H1 (cell line): ENCODE measurements around the gene PPP2R3B. TPM values are rescaled to one million over a fixed set of nuclear protein-coding genes. Genes with fewer than 3 reads are reported as not detected.

Source experiments
- CTCF ChIA-PET: fragments of 300-600 bp; sonication (Branson Sonifier 250); formaldehyde crosslinking; loops from one replicate; lab custom pipeline; 2021; ENCODE audit not compliant: partially characterized antibody; lab: Charles Lee
- POLR2A ChIA-PET: fragments of 300-600 bp; sonication (Branson Sonifier 250); formaldehyde crosslinking; loops from one replicate; lab custom pipeline; 2021; ENCODE audit warnings: inconsistent platforms; ENCODE audit not compliant: partially characterized antibody; lab: Charles Lee
- DNase-seq, 2 experiments: peaks; one replicate each; pipeline versions ENCODE4 v3.0.0 to v3.0.0-alpha.2; 2010 to 2022; ENCODE audit warnings: low spot score in 2 of 2, low read depth in 1 of 2, mixed read lengths in 1 of 2
- FAIRE-seq: peaks from 2 replicates; lab custom pipeline; 2011; peaks lifted over from hg19 to GRCh38; lab: Jason Lieb, UNC
- H2AFZ ChIP-seq: 2 replicates; pipeline ENCODE4 v1.8.1; 2012; ENCODE audit warnings: low read length, inconsistent platforms
- H2AK5ac ChIP-seq: 2 replicates; pipeline ENCODE4 v1.6.1; 2013; ENCODE audit warnings: low read depth, low read length
- H2BK120ac ChIP-seq: replicated peaks from 2 replicates; pipeline ENCODE3; 2013; ENCODE audit warnings: low read depth, low read length, inconsistent platforms
- H2BK12ac ChIP-seq: 2 replicates; pipeline ENCODE4 v1.6.1; 2013; ENCODE audit warnings: low read depth, low read length
- H2BK15ac ChIP-seq: 2 replicates; pipeline ENCODE4 v1.6.1; 2013; ENCODE audit warnings: low read length
- H2BK20ac ChIP-seq: 2 replicates; pipeline ENCODE4 v1.6.1; 2013; ENCODE audit warnings: low read length
- H2BK5ac ChIP-seq: 2 replicates; pipeline ENCODE4 v1.6.1; 2013; ENCODE audit warnings: low read depth, low read length
- H3K14ac ChIP-seq: 2 replicates; pipeline ENCODE4 v1.6.1; 2013; ENCODE audit warnings: inconsistent platforms; ENCODE audit not compliant: insufficient read length
- H3K18ac ChIP-seq: 2 replicates; pipeline ENCODE4 v1.6.1; 2013; ENCODE audit warnings: low read length; ENCODE audit errors: extremely low read depth
- H3K23ac ChIP-seq: 2 replicates; pipeline ENCODE4 v1.6.1; 2013; ENCODE audit warnings: inconsistent platforms; ENCODE audit not compliant: insufficient read length
- H3K23me2 ChIP-seq: 2 replicates; pipeline ENCODE4 v1.6.1; 2013; ENCODE audit warnings: low read depth, low read length
- H3K27ac ChIP-seq: 2 replicates; pipeline ENCODE4 v1.6.1; 2011; ENCODE audit warnings: low read depth, low read length, inconsistent platforms
- H3K27me3 ChIP-seq, 4 experiments: replicated peaks in 1 of 4; 1 replicate in 1 of 4; 2 replicates in 3 of 4; pipeline versions ENCODE4 v1.6.1 to v1.8.1; 2011 to 2013; ENCODE audit warnings: low read length in 3 of 4, mild to moderate bottlenecking in 3 of 4, inconsistent platforms in 2 of 4, mixed read lengths in 2 of 4, moderate library complexity in 1 of 4; ENCODE audit not compliant: control insufficient read depth in 3 of 4, insufficient read depth in 3 of 4; ENCODE audit errors: extremely low read depth in 1 of 4
- H3K36me3 ChIP-seq, 4 experiments: 2 replicates each; pipeline versions ENCODE4 v1.6.1 to v1.8.1; 2011 to 2013; ENCODE audit warnings: mild to moderate bottlenecking in 4 of 4, low read length in 3 of 4, moderate library complexity in 2 of 4, control low read depth in 1 of 4, inconsistent platforms in 1 of 4; ENCODE audit not compliant: insufficient read depth in 4 of 4, control insufficient read depth in 2 of 4
- H3K4ac ChIP-seq: replicated peaks from 2 replicates; pipeline ENCODE3; 2013; ENCODE audit warnings: low read length, low read depth, mixed read lengths, inconsistent platforms; ENCODE audit not compliant: insufficient read length
- H3K4me1 ChIP-seq, 4 experiments: replicated peaks in 1 of 4; 1 replicate in 1 of 4; 2 replicates in 3 of 4; pipeline versions ENCODE4 v1.6.1 to v1.8.1; 2011 to 2013; ENCODE audit warnings: low read length in 3 of 4, inconsistent platforms in 2 of 4, mixed read lengths in 1 of 4; ENCODE audit not compliant: insufficient read depth in 4 of 4, control insufficient read depth in 3 of 4
- H3K4me2 ChIP-seq, 2 experiments: 2 replicates each; pipeline versions ENCODE4 v1.6.1 to v1.8.1; 2011 to 2013; ENCODE audit warnings: low read depth in 2 of 2, low read length in 2 of 2, control low read depth in 1 of 2, inconsistent platforms in 1 of 2, mild to moderate bottlenecking in 1 of 2; ENCODE audit not compliant: insufficient read depth in 1 of 2
- H3K4me3 ChIP-seq, 4 experiments: fragments of 200-600, 300-600 bp in 1 of 4; sonication (generic), shearing (Covaris generic), sonication (Bioruptor Twin) in 1 of 4; 2 replicates each; pipeline versions ENCODE4 v1.5.1 to v1.8.1; 2011 to 2016; ENCODE audit warnings: low read length in 4 of 4, low read depth in 3 of 4, control low read depth in 2 of 4, inconsistent platforms in 2 of 4, mild to moderate bottlenecking in 2 of 4, mixed read lengths in 1 of 4, moderate library complexity in 1 of 4; ENCODE audit not compliant: insufficient read depth in 2 of 4; ENCODE audit errors: extremely low read depth in 1 of 4
- H3K56ac ChIP-seq: replicated peaks from 2 replicates; pipeline ENCODE3; 2013; ENCODE audit warnings: low read depth, mild to moderate bottlenecking, mixed read lengths, low read length, inconsistent platforms; ENCODE audit not compliant: insufficient read length
- H3K79me1 ChIP-seq: 2 replicates; pipeline ENCODE4 v1.6.1; 2013; ENCODE audit warnings: low read depth, low read length, control low read depth
- H3K79me2 ChIP-seq, 2 experiments: 2 replicates each; pipeline versions ENCODE4 v1.6.1 to v1.8.1; 2012 to 2013; ENCODE audit warnings: low read length in 2 of 2, mild to moderate bottlenecking in 2 of 2, inconsistent platforms in 1 of 2; ENCODE audit not compliant: insufficient read depth in 2 of 2, control insufficient read depth in 1 of 2
- H3K9ac ChIP-seq, 4 experiments: replicated peaks in 1 of 4; 1 replicate in 1 of 4; 2 replicates in 3 of 4; pipeline versions ENCODE4 v1.6.1 to v1.8.1; 2011 to 2013; ENCODE audit warnings: low read depth in 3 of 4, low read length in 3 of 4, control low read depth in 2 of 4, mild to moderate bottlenecking in 2 of 4, moderate library complexity in 2 of 4, inconsistent platforms in 1 of 4; ENCODE audit errors: extremely low read depth in 1 of 4
- H3K9me3 ChIP-seq, 2 experiments: 2 replicates each; pipeline versions ENCODE4 v1.6.1 to v1.8.1; 2012 to 2013; ENCODE audit warnings: mild to moderate bottlenecking in 2 of 2, moderate library complexity in 2 of 2, control low read depth in 1 of 2, inconsistent platforms in 1 of 2, low read depth in 1 of 2, low read length in 1 of 2, mixed read lengths in 1 of 2; ENCODE audit not compliant: insufficient read depth in 2 of 2
- H4K20me1 ChIP-seq, 2 experiments: replicated peaks in 1 of 2; 2 replicates each; pipeline versions ENCODE3 to v1.8.1; 2011 to 2013; ENCODE audit warnings: inconsistent platforms in 2 of 2, low read length in 2 of 2, mild to moderate bottlenecking in 1 of 2; ENCODE audit not compliant: insufficient read depth in 2 of 2, control insufficient read depth in 1 of 2
- H4K5ac ChIP-seq: 2 replicates; pipeline ENCODE4 v1.6.1; 2013; ENCODE audit warnings: low read length, low read depth, mixed read lengths, inconsistent platforms; ENCODE audit not compliant: insufficient read length
- H4K8ac ChIP-seq: 2 replicates; pipeline ENCODE4 v1.8.0; 2013; ENCODE audit warnings: mild to moderate bottlenecking, moderate library complexity, low read length, inconsistent platforms; ENCODE audit not compliant: insufficient read depth; ENCODE audit errors: extremely low read depth
- H4K91ac ChIP-seq: replicated peaks from 2 replicates; pipeline ENCODE3; 2013; ENCODE audit warnings: low read length, mixed read lengths, inconsistent platforms; ENCODE audit not compliant: insufficient read length
- CBX5 ChIP-seq: fragments of 300-800, 300-1000 bp; sonication (generic); IDR thresholded peaks from 2 replicates; pipeline ENCODE4 v1.7.1; 2016; ENCODE audit warnings: antibody characterized with exemption, low read length, low read depth
- CHD2 ChIP-seq: IDR thresholded peaks from 2 replicates; pipeline ENCODE4 v1.6.1; 2012; ENCODE audit warnings: low read length, improper control_type of control experiment
- MAX ChIP-seq: IDR thresholded peaks from 2 replicates; pipeline ENCODE4 v1.6.1; 2012; ENCODE audit warnings: inconsistent platforms
- POLR2A ChIP-seq, 2 experiments: IDR thresholded peaks; 1 replicate in 1 of 2; 2 replicates in 1 of 2; pipeline ENCODE4 v1.6.1; 2011; ENCODE audit warnings: low read depth in 2 of 2, low read length in 2 of 2, mild to moderate bottlenecking in 2 of 2; ENCODE audit errors: control extremely low read depth in 1 of 2
- POLR2AphosphoS5 ChIP-seq: IDR thresholded peaks from 2 replicates; pipeline ENCODE4 v1.6.1; 2011; ENCODE audit warnings: low read depth, low read length
- RXRA ChIP-seq: IDR thresholded peaks from 2 replicates; pipeline ENCODE4 v1.6.1; 2011; ENCODE audit warnings: low read depth, mild to moderate bottlenecking, low read length, moderate library complexity; ENCODE audit not compliant: insufficient read depth
- WGBS, 2 experiments: shearing (Covaris generic) in 1 of 2; methylation state at CpG; one replicate each; pipeline versions ENCODE4 v1.1.6 to v1.1.7; 2013 to 2015; ENCODE audit warnings: low lambda C conversion rate in 2 of 2, mixed read lengths in 2 of 2, inconsistent platforms in 1 of 2, low coverage in 1 of 2, missing lambda C conversion rate in 1 of 2; ENCODE audit not compliant: insufficient replicate concordance in 2 of 2, insufficient coverage in 1 of 2, insufficient read length in 1 of 2; ENCODE audit errors: extremely low coverage in 1 of 2, missing lambda C conversion rate in 1 of 2; 5-methylcytosine and 5-hydroxymethylcytosine counted together
- polyA plus RNA-seq, 7 experiments: library from polyadenylated mRNA; depleted of rRNA in 3 of 7; stranded (reverse) in 5 of 7; unstranded in 2 of 7; fragments of >200 nt in 5 of 7; fragments of 200-250 nt in 2 of 7; gene quantifications; 1 replicate in 5 of 7; 2 replicates in 1 of 7; 4 replicates in 1 of 7; pipeline versions ENCODE4 v1.2.1 to v1.2.3, GENCODE V29; 2011 to 2013; ENCODE audit warnings: missing spikeins in 2 of 7, mixed read lengths in 2 of 7
- total RNA-seq: library from RNA; stranded (reverse); fragmentation: NEBNext Ultra II Directional; extraction: Animal tissue kit (Norgen Biotek cat#: 25700); gene quantifications from 2 replicates; pipeline ENCODE4 v1.2.1, GENCODE V29; 2021

The PPP2R3B gene
- total and polyA plus RNA-seq, 2 of the 8 experiments (the other 6 are each of a cell fraction or from before 2014, with no cell fraction given): 47.6 to 86.7 TPM

- Histone ChIP-seq H3K79me2 (peaks cover 0 to 4% of the 10 kb centered on the region in 2 experiments; a peak in 2 of 4 replicates), H3K27ac (no peak overlapping the region), H4K91ac (no peak overlapping the region)
- no peak for TF ChIP-seq MAX
- no peak for TF ChIP-seq POLR2AphosphoS5
- no peak for TF ChIP-seq RXRA
- peak in 1 of 2 experiments; percentile 42; a peak in 1 of 3 replicates for TF ChIP-seq POLR2A (IDR thresholded peaks at IDR 0.05; ENCODE audit: control extremely low read depth in 1 of 2, low read depth in 2 of 2, low read length in 2 of 2)
- no peak for TF ChIP-seq CHD2
- no peak for TF ChIP-seq CBX5
- TF ChIP-seq, all 59 proteins: peak for 1
- no peak overlapping the region for H3K23ac ChIP-seq
- no peak overlapping the region for H2BK120ac ChIP-seq
- CTCF ChIA-PET: no interaction called here
- H4K5ac ChIP-seq: no peak overlapping the region
- H2BK5ac ChIP-seq: no peak overlapping the region
- no peak overlapping the region for H2BK15ac ChIP-seq
- no peaks in the 10 kb centered on the region for H3K4me1 ChIP-seq
- H3K56ac ChIP-seq: no peak overlapping the region
- peaks cover 23 to 83% (median 61%) of the 10 kb centered on the region in 4 experiments for H3K36me3 ChIP-seq
- H3K14ac ChIP-seq: no peak overlapping the region
- no peak overlapping the region for H2AFZ ChIP-seq
- H3K79me1 ChIP-seq: peaks cover 2% of the 10 kb centered on the region
- no peak overlapping the region for H3K4me2 ChIP-seq
- POLR2A ChIA-PET: no interaction called here
- H2BK12ac ChIP-seq: no peak overlapping the region
- H4K8ac ChIP-seq: no peak overlapping the region
- H3K9ac ChIP-seq: no peak overlapping the region
- FAIRE-seq: no peak
- no peaks in the 10 kb centered on the region for H3K23me2 ChIP-seq
- 86% methylated on average over 19 of the region's 19 CpGs; no CpG with 5 or more reads in 1 of the 2 experiments for WGBS, 2 experiments
- H3K18ac ChIP-seq: no peak overlapping the region
- no peak overlapping the region for H2BK20ac ChIP-seq
- no peaks in the 10 kb centered on the region for H3K27me3 ChIP-seq
- H3K9me3 ChIP-seq: no peaks in the 10 kb centered on the region; a peak in 1 of 4 replicates
- H3K4ac ChIP-seq: no peak overlapping the region
- DNase-seq: no peak
- no peak overlapping the region for H3K4me3 ChIP-seq
- H2AK5ac ChIP-seq: no peak overlapping the region
- peaks cover 6 to 16% of the 10 kb centered on the region in 2 experiments for H4K20me1 ChIP-seq
Observed at GRCh38 chrX:302975-303374, 83.7 kb downstream of the PPP2R3B start.
